GM21723 (cell line): ENCODE data around the gene MYO16.
"Not testable (repeated sequence)": the region's sequence is repeated elsewhere in the genome, so short reads cannot be mapped to it uniquely, and the experiment has no call there.

Experiments
- ATAC-seq: cut with Tn5 transposase; IDR thresholded peaks from one replicate; pipeline ENCODE4 v1.9.1; 2021; ENCODE audit warnings: mild to moderate bottlenecking, moderate library complexity; ENCODE audit not compliant: unreplicated experiment

Gene MYO16

GRCh38 chr13:108963846-108964600 is 334.6 kb downstream of the MYO16 start:
- no peak for ATAC-seq

GRCh38 chr13:108964606-108965005 is 335.2 kb downstream of the MYO16 start:
- no peak for ATAC-seq

- ATAC-seq = no peak
These were observed 338.0 kb downstream of the MYO16 start for GRCh38 chr13:108967371-108967770.

- ATAC-seq = no peak
These were observed 339.2 kb downstream of the MYO16 start for GRCh38 chr13:108968566-108968965.

GRCh38 chr13:108974686-108975085 is 345.3 kb downstream of the MYO16 start:
- no peak for ATAC-seq

GRCh38 chr13:108980237-108980636 is 350.8 kb downstream of the MYO16 start:
- ATAC-seq = no peak

GRCh38 chr13:108981407-108981806 is 352.0 kb downstream of the MYO16 start:
- no peak for ATAC-seq

- ATAC-seq = no peak
These were observed 353.9 kb downstream of the MYO16 start for GRCh38 chr13:108983273-108983672.

GRCh38 chr13:108984251-108984920 is 355.0 kb downstream of the MYO16 start:
- no peak for ATAC-seq

GRCh38 chr13:108985166-108985565 is 355.8 kb downstream of the MYO16 start:
- no peak for ATAC-seq

GRCh38 chr13:108987517-108987916 is 358.1 kb downstream of the MYO16 start:
- ATAC-seq = no peak

GRCh38 chr13:108987944-108988343 is 358.5 kb downstream of the MYO16 start:
- ATAC-seq = no peak

- ATAC-seq = not testable (repeated sequence)
These were observed 362.0 kb downstream of the MYO16 start for GRCh38 chr13:108991416-108991815.

- ATAC-seq = no peak
These were observed 363.9 kb downstream of the MYO16 start for GRCh38 chr13:108993346-108993745.

GRCh38 chr13:108996430-108996829 is 367.0 kb downstream of the MYO16 start:
- ATAC-seq = no peak

- ATAC-seq = no peak
These were observed 370.8 kb downstream of the MYO16 start for GRCh38 chr13:109000207-109000606.

- ATAC-seq = no peak
These were observed 373.5 kb downstream of the MYO16 start for GRCh38 chr13:109002934-109003333.

GRCh38 chr13:109007946-109008345 is 378.5 kb downstream of the MYO16 start:
- ATAC-seq = no peak

GRCh38 chr13:109009756-109010155 is 380.3 kb downstream of the MYO16 start:
- ATAC-seq = no peak

GRCh38 chr13:109010912-109011311 is 381.5 kb downstream of the MYO16 start:
- no peak for ATAC-seq

GRCh38 chr13:109012115-109012514 is 382.7 kb downstream of the MYO16 start:
- ATAC-seq = no peak

GRCh38 chr13:109021558-109021957 is 392.1 kb downstream of the MYO16 start:
- no peak for ATAC-seq
